Nephron progenitor cell (in vitro differentiated cells): ENCODE data around the gene CDH22.

Source experiments
- DNase-seq: peaks from one replicate; pipeline ENCODE4 v3.0.0; 2021
- H3K27ac Mint-ChIP-seq: 2 replicates; pipeline ENCODE4 v1.8.0; 2021; ENCODE audit warnings: mild to moderate bottlenecking, moderate library complexity, mixed read lengths
- H3K27me3 Mint-ChIP-seq: 2 replicates; pipeline ENCODE4 v1.8.0; 2021; ENCODE audit warnings: mild to moderate bottlenecking, low read depth, mixed read lengths; ENCODE audit not compliant: poor library complexity
- H3K36me3 Mint-ChIP-seq: 2 replicates; pipeline ENCODE4 v1.8.0; 2021; ENCODE audit warnings: low read depth, mixed read lengths
- H3K4me1 Mint-ChIP-seq: 2 replicates; pipeline ENCODE4 v1.8.0; 2021; ENCODE audit warnings: mixed read lengths
- H3K4me3 Mint-ChIP-seq: 2 replicates; pipeline ENCODE4 v1.8.0; 2021; ENCODE audit warnings: mild to moderate bottlenecking, moderate library complexity, mixed read lengths
- H3K9me3 Mint-ChIP-seq: 2 replicates; pipeline ENCODE4 v1.8.0; 2021; ENCODE audit warnings: mild to moderate bottlenecking, moderate library complexity, mixed read lengths
- TF ChIP-seq, protein P1 (sequence below): fragments of 200-600 bp; sonication (generic); IDR thresholded peaks from 2 replicates; pipeline ENCODE4 v1.5.0; 2021; ENCODE audit warnings: antibody characterized with exemption

The CDH22 gene

GRCh38 chr20:46275091-46275490 lies 33.2 kb downstream of the CDH22 start:
- H3K9me3 Mint-ChIP-seq: peaks cover 9% of the 10 kb centered on the region
- DNase-seq: no peak
- peaks cover 9% of the 10 kb centered on the region for H3K4me1 Mint-ChIP-seq
- H3K36me3 Mint-ChIP-seq: no peaks in the 10 kb centered on the region
- no peak overlapping the region for H3K27ac Mint-ChIP-seq
- peaks cover 81% of the 10 kb centered on the region for H3K27me3 Mint-ChIP-seq
- TF ChIP-seq, protein P1, sequence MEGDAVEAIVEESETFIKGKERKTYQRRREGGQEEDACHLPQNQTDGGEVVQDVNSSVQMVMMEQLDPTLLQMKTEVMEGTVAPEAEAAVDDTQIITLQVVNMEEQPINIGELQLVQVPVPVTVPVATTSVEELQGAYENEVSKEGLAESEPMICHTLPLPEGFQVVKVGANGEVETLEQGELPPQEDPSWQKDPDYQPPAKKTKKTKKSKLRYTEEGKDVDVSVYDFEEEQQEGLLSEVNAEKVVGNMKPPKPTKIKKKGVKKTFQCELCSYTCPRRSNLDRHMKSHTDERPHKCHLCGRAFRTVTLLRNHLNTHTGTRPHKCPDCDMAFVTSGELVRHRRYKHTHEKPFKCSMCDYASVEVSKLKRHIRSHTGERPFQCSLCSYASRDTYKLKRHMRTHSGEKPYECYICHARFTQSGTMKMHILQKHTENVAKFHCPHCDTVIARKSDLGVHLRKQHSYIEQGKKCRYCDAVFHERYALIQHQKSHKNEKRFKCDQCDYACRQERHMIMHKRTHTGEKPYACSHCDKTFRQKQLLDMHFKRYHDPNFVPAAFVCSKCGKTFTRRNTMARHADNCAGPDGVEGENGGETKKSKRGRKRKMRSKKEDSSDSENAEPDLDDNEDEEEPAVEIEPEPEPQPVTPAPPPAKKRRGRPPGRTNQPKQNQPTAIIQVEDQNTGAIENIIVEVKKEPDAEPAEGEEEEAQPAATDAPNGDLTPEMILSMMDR: no peak
- no peak overlapping the region for H3K4me3 Mint-ChIP-seq

GRCh38 chr20:46273717-46274116 lies 34.6 kb downstream of the CDH22 start:
- H3K27me3 Mint-ChIP-seq: peaks cover 80% of the 10 kb centered on the region
- TF ChIP-seq, protein P1: no peak
- H3K4me1 Mint-ChIP-seq: peaks cover 15% of the 10 kb centered on the region
- no peak for DNase-seq
- H3K27ac Mint-ChIP-seq: no peak overlapping the region
- no peaks in the 10 kb centered on the region for H3K36me3 Mint-ChIP-seq
- peaks cover 9% of the 10 kb centered on the region for H3K9me3 Mint-ChIP-seq
- H3K4me3 Mint-ChIP-seq: no peak overlapping the region

DNA sequence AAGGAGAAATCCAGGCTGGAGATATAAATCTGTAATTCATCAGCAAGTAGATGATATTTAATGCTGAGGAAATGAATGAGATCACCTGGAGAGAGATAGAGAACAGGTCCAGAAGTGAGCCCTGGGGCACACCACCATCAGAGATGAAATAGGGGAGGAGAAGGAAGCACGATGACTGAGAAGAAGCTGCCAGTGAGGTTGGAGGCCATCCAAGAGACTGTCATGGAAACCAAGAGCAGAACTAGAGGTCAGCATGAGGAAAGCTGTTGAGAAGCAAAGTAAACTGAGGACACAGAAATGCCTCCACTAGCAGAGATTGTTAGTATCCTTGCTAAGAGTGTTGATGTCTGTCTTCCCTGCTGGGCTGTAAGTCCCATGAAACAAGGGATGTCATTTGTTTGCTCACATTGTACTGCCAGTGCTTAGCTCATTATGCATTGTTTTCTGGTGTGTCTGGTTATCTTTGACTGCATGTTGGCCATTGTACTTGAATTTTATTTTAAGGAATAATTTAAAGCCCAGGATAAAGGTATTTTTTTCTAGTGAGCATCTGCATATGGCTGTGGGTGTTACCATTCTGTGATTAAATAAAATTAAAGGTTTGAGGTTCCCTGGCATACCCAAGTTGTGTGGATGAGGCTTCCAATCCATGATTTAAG lies 35.8 kb downstream of the CDH22 start:
- TF ChIP-seq, protein P1: no peak
- H3K4me3 Mint-ChIP-seq: no peak overlapping the region
- peaks cover 18% of the 10 kb centered on the region for H3K4me1 Mint-ChIP-seq
- H3K9me3 Mint-ChIP-seq: peaks cover 9% of the 10 kb centered on the region
- H3K27me3 Mint-ChIP-seq: peaks cover 75% of the 10 kb centered on the region
- no peak overlapping the region for H3K27ac Mint-ChIP-seq
- no peak for DNase-seq
- H3K36me3 Mint-ChIP-seq: no peaks in the 10 kb centered on the region

GRCh38 chr20:46270977-46271744 lies 37.1 kb downstream of the CDH22 start:
- Mint-ChIP-seq H3K9me3 (peaks cover 9% of the 10 kb centered on the region), H3K36me3 (no peaks in the 10 kb centered on the region), H3K4me3 (no peak overlapping the region), H3K4me1 (peaks cover 14% of the 10 kb centered on the region), H3K27ac (no peak overlapping the region), H3K27me3 (peaks cover 69% of the 10 kb centered on the region)
- TF ChIP-seq, protein P1: no peak
- DNase-seq: no peak

- no peak overlapping the region for H3K27ac Mint-ChIP-seq
- H3K27me3 Mint-ChIP-seq: peaks cover 64% of the 10 kb centered on the region
- TF ChIP-seq, protein P1: no peak
- no peak overlapping the region for H3K4me3 Mint-ChIP-seq
- H3K9me3 Mint-ChIP-seq: peaks cover 9% of the 10 kb centered on the region
- DNase-seq: no peak
- no peaks in the 10 kb centered on the region for H3K36me3 Mint-ChIP-seq
- peaks cover 14% of the 10 kb centered on the region for H3K4me1 Mint-ChIP-seq
Measured at GRCh38 chr20:46269372-46269771, 38.9 kb downstream of the CDH22 start.
